PC-9 (cell line): ENCODE measurements around the gene CAPN5. TPM values are rescaled to one million over a fixed set of nuclear protein-coding genes. Genes with fewer than 3 reads are reported as not detected.

Experiments used
- BruUV-seq: library from RNA; stranded (reverse); fragments of 400-500 nt; replicated peaks from 2 replicates; lab custom pipeline; 2021; lab: Mats Ljungman, UMichigan
- CTCF ChIA-PET: fragments of 300-600 bp; sonication (Branson Sonifier 250); formaldehyde crosslinking; loops from one replicate; lab custom pipeline; 2022; ENCODE audit warnings: antibody characterized with exemption; lab: Charles Lee
- POLR2A ChIA-PET: fragments of 300-600 bp; sonication (Branson Sonifier 250); formaldehyde crosslinking; loops from one replicate; lab custom pipeline; 2022; ENCODE audit warnings: antibody characterized with exemption; ENCODE audit not compliant: unreplicated experiment; lab: Charles Lee
- DNase-seq, 2 experiments: peaks; one replicate each; pipeline versions ENCODE4 v3.0.0 to v3.0.0-alpha.2; 2015 to 2022; ENCODE audit warnings: mixed read lengths in 1 of 2
- H2AFZ ChIP-seq: fragments of 200-600 bp; sonication (generic); 2 replicates; pipeline ENCODE4 v1.8.1; 2017; ENCODE audit warnings: antibody characterized with exemption
- H3F3A ChIP-seq: fragments of 200-600 bp; sonication (generic); 2 replicates; pipeline ENCODE4 v1.8.1; 2017; ENCODE audit warnings: antibody characterized with exemption, mild to moderate bottlenecking, low read depth; ENCODE audit not compliant: insufficient read depth
- H3K27ac ChIP-seq: fragments of 200-600 bp; sonication (generic); 2 replicates; pipeline ENCODE4 v1.6.1; 2016; ENCODE audit warnings: mixed run types
- H3K27me3 ChIP-seq: fragments of 200-600 bp; sonication (generic); 2 replicates; pipeline ENCODE4 v1.6.1; 2016; ENCODE audit warnings: low read depth, mixed run types; ENCODE audit not compliant: insufficient read depth
- H3K36me3 ChIP-seq: fragments of 200-600 bp; sonication (generic); 2 replicates; pipeline ENCODE4 v1.6.1; 2016; ENCODE audit warnings: low read depth, mixed run types
- H3K4me1 ChIP-seq: fragments of 200-600 bp; sonication (generic); replicated peaks from 2 replicates; pipeline ENCODE4 v1.6.1; 2016; ENCODE audit warnings: mixed run types; ENCODE audit not compliant: insufficient read depth
- H3K4me2 ChIP-seq: fragments of 200-600 bp; sonication (generic); 2 replicates; pipeline ENCODE4 v1.6.1; 2017; ENCODE audit warnings: mixed run types
- H3K4me3 ChIP-seq: fragments of 200-600 bp; sonication (generic); 2 replicates; pipeline ENCODE4 v1.6.1; 2016; ENCODE audit warnings: mixed run types
- H3K79me2 ChIP-seq: fragments of 200-600 bp; sonication (generic); 2 replicates; pipeline ENCODE4 v1.6.1; 2017; ENCODE audit warnings: low read depth, mixed run types
- H3K9me2 ChIP-seq: fragments of 200-600 bp; sonication (generic); 2 replicates; pipeline ENCODE4 v1.8.1; 2017; ENCODE audit warnings: mild to moderate bottlenecking; ENCODE audit not compliant: insufficient read depth
- H3K9me3 ChIP-seq: fragments of 200-600 bp; sonication (generic); 2 replicates; pipeline ENCODE4 v1.8.1; 2016; ENCODE audit warnings: low read depth; ENCODE audit not compliant: insufficient read depth
- H4K20me1 ChIP-seq: fragments of 200-600 bp; sonication (generic); 2 replicates; pipeline ENCODE4 v1.8.1; 2017; ENCODE audit not compliant: insufficient read depth
- EZH2 ChIP-seq: fragments of 200-600 bp; sonication (generic); IDR thresholded peaks from 2 replicates; pipeline ENCODE4 v1.8.0; 2017; ENCODE audit warnings: antibody characterized with exemption, low read depth
- intact Hi-C: fragments of 100-400 bp; cut with micrococcal nuclease; formaldehyde crosslinking; loops from one replicate; pipeline ENCODE4 v1.10.0; 2022; ENCODE audit not compliant: unreplicated experiment
- total RNA-seq: library from RNA; stranded (reverse); gene quantifications from 2 replicates; pipeline ENCODE4 v1.2.3, GENCODE V29; 2021
- TF ChIP-seq, protein P1 (sequence below): fragments of 200-600 bp; sonication (generic); conservative IDR thresholded peaks from 2 replicates; pipeline ENCODE4 v1.6.1; 2017; ENCODE audit warnings: mixed run types, antibody characterized with exemption, mild to moderate bottlenecking, moderate library complexity

The CAPN5 gene
- total RNA-seq, 1 experiment from 2014 or later = 9.9 TPM

DNA sequence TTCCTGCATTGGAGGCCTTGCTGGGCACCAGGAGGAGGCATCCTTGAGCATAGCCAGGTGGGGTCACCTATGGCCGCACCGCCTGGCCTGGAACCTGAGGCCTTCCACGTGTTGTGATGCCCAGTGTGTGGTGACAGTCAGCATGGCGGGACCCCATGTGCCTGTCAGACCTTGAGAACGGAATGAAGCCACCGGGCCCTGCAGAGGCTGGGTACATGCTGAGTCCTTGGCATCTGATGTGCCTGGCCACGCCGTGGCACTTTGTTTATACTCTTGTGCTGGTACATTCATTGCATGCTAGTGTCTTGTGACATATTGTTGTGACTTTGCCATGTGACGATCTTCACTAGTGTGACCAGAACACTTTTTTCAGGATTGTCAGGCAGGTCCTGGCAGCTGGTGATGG lies 52.8 kb downstream of the CAPN5 start:
- Histone ChIP-seq H3K27ac (no peak overlapping the region), H3K9me3 (no peaks in the 10 kb centered on the region), H3K4me1 (no peaks in the 10 kb centered on the region), H3K4me3 (no peak overlapping the region), H3K79me2 (no peaks in the 10 kb centered on the region), H3F3A (no peaks in the 10 kb centered on the region), H3K4me2 (no peak overlapping the region), H3K9me2 (no peaks in the 10 kb centered on the region), H4K20me1 (no peaks in the 10 kb centered on the region; the same call in 1 of the 2 replicates), H3K27me3 (no peaks in the 10 kb centered on the region), H3K36me3 (no peaks in the 10 kb centered on the region), H2AFZ (no peak overlapping the region)
- BruUV-seq = no TSS peak
- TF ChIP-seq, protein P1, sequence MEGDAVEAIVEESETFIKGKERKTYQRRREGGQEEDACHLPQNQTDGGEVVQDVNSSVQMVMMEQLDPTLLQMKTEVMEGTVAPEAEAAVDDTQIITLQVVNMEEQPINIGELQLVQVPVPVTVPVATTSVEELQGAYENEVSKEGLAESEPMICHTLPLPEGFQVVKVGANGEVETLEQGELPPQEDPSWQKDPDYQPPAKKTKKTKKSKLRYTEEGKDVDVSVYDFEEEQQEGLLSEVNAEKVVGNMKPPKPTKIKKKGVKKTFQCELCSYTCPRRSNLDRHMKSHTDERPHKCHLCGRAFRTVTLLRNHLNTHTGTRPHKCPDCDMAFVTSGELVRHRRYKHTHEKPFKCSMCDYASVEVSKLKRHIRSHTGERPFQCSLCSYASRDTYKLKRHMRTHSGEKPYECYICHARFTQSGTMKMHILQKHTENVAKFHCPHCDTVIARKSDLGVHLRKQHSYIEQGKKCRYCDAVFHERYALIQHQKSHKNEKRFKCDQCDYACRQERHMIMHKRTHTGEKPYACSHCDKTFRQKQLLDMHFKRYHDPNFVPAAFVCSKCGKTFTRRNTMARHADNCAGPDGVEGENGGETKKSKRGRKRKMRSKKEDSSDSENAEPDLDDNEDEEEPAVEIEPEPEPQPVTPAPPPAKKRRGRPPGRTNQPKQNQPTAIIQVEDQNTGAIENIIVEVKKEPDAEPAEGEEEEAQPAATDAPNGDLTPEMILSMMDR = no peak
- TF ChIP-seq EZH2 = no peak
- ChIA-PET CTCF (no interaction called here), POLR2A (no interaction called here)
- DNase-seq = no peak
- intact Hi-C loops = no loop called here

DNA sequence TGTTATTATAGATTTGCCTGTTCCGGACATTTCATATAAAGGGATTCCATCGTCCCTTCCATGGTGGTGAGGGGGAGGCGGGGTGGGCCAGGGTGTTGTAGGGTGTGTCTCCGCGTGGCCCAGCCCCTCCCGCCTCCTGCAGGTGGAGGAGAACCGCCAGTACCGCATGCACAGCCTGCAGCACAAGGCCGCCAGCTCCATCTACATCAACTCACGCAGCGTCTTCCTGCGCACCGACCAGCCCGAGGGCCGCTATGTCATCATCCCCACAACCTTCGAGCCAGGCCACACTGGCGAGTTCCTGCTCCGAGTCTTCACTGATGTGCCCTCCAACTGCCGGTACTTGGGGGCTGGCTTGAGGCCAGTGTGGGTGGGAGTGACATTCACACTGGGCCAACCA lies 53.8 kb downstream of the CAPN5 start:
- Histone ChIP-seq H3K4me1 (no peaks in the 10 kb centered on the region), H4K20me1 (no peaks in the 10 kb centered on the region; the same call in 1 of the 2 replicates), H3K9me2 (no peaks in the 10 kb centered on the region), H3K27ac (no peak overlapping the region), H3K9me3 (no peaks in the 10 kb centered on the region), H3K36me3 (no peaks in the 10 kb centered on the region), H3K27me3 (no peaks in the 10 kb centered on the region), H3F3A (no peaks in the 10 kb centered on the region), H3K4me2 (no peak overlapping the region), H3K4me3 (no peak overlapping the region), H2AFZ (no peak overlapping the region), H3K79me2 (no peaks in the 10 kb centered on the region)
- ChIA-PET POLR2A (no interaction called here), CTCF (no interaction called here)
- DNase-seq = no peak
- TF ChIP-seq, protein P1 = no peak
- no peak for TF ChIP-seq EZH2
- no TSS peak for BruUV-seq
- intact Hi-C loops = no loop called here

DNA sequence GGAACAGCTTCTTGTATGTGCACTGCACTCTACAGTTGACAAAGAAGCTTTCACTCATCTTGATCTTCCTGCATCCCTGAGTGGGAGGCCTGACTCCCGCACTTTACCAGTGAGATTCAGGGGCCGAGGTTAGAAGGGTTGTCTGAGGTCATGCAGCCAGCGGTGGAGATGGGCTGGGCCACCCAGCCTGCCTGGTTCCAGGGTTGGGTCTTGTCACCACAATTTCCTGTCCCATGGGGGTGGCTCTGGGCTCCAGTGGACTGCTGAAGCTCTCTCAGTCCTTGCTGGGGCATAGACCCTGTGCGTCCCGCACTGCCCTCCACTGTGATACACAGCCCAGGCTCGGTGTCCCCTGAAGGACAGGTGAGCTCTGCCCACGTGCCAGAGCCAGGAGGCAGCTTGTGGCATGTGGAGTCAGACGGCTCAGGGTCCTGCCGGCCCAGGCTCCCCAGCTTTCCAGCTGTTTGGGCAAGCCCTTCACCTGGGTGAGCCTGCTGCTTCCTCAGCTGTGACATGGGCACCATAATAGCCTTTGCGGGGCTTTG lies 54.4 kb downstream of the CAPN5 start:
- H3K4me1 ChIP-seq = no peaks in the 10 kb centered on the region
- no peaks in the 10 kb centered on the region for H3K9me3 ChIP-seq
- no peak overlapping the region for H3K27ac ChIP-seq
- ChIA-PET POLR2A (no interaction called here), CTCF (no interaction called here)
- H3K9me2 ChIP-seq = no peaks in the 10 kb centered on the region
- H3K79me2 ChIP-seq = no peaks in the 10 kb centered on the region
- no peaks in the 10 kb centered on the region for H3K27me3 ChIP-seq
- no peak for DNase-seq
- BruUV-seq = no TSS peak
- no peak overlapping the region for H2AFZ ChIP-seq
- no peaks in the 10 kb centered on the region; the same call in 1 of the 2 replicates for H4K20me1 ChIP-seq
- no peaks in the 10 kb centered on the region for H3F3A ChIP-seq
- no peak overlapping the region for H3K4me2 ChIP-seq
- H3K36me3 ChIP-seq = no peaks in the 10 kb centered on the region
- intact Hi-C loops = no loop called here
- no peak overlapping the region for H3K4me3 ChIP-seq
- TF ChIP-seq EZH2 = no peak
- TF ChIP-seq, protein P1 = no peak
